SU-DHL-6 (cell line): ENCODE measurements around the gene PTK6.

Experiments
- H2AFZ ChIP-seq: fragments of 200-600 bp; sonication (generic); 2 replicates; pipeline ENCODE4 v1.6.1; 2014; ENCODE audit warnings: low read depth, mild to moderate bottlenecking, moderate library complexity, mixed read lengths, antibody characterized with exemption, low read length; ENCODE audit not compliant: severe bottlenecking
- H3F3A ChIP-seq: fragments of 200-600 bp; shearing (Covaris generic); 2 replicates; pipeline ENCODE4 v1.6.0; 2016; ENCODE audit warnings: antibody characterized with exemption, mild to moderate bottlenecking; ENCODE audit not compliant: insufficient read depth
- H3K27ac ChIP-seq: fragments of 200-600 bp; sonication (generic); 2 replicates; pipeline ENCODE4 v1.5.1; 2016; ENCODE audit warnings: low read depth, mild to moderate bottlenecking, low read length, moderate library complexity, mixed read lengths
- H3K27me3 ChIP-seq: fragments of 200-600 bp; sonication (generic), shearing (Covaris generic); 2 replicates; pipeline ENCODE4 v1.6.0; 2014; ENCODE audit warnings: mild to moderate bottlenecking, low read length
- H3K36me3 ChIP-seq: fragments of 200-600 bp; sonication (generic); 2 replicates; pipeline ENCODE4 v1.6.1; 2014; ENCODE audit warnings: mild to moderate bottlenecking, low read length, mixed read lengths
- H3K4me2 ChIP-seq: fragments of 300-600, 200-600 bp; shearing (Covaris generic), sonication (generic); 2 replicates; pipeline ENCODE4 v1.6.0; 2014; ENCODE audit warnings: low read length, low read depth, mild to moderate bottlenecking; ENCODE audit not compliant: poor library complexity, severe bottlenecking
- H3K4me3 ChIP-seq: fragments of 200-600 bp; sonication (generic); 2 replicates; pipeline ENCODE4 v1.5.1; 2014; ENCODE audit warnings: antibody characterized with exemption, low read length, mild to moderate bottlenecking, mixed read lengths; ENCODE audit not compliant: insufficient read depth, poor library complexity, severe bottlenecking
- H3K79me2 ChIP-seq: fragments of 200-600 bp; sonication (generic); 2 replicates; pipeline ENCODE4 v1.6.1; 2014; ENCODE audit warnings: mild to moderate bottlenecking, low read length, moderate library complexity; ENCODE audit not compliant: insufficient read depth
- H3K9ac ChIP-seq: fragments of 200-600 bp; sonication (generic); 2 replicates; pipeline ENCODE4 v1.7.0; 2014; ENCODE audit warnings: mild to moderate bottlenecking, low read length
- H3K9me2 ChIP-seq: fragments of 200-600 bp; sonication (generic); replicated peaks from 2 replicates; pipeline ENCODE4 v1.6.1; 2014; ENCODE audit warnings: low read length; ENCODE audit not compliant: insufficient read depth
- H3K9me3 ChIP-seq: fragments of 200-600 bp; sonication (generic); 2 replicates; pipeline ENCODE4 v1.6.1; 2014; ENCODE audit warnings: low read length, mixed read lengths; ENCODE audit not compliant: insufficient read depth
- H4K20me1 ChIP-seq: fragments of 200-600 bp; sonication (generic); 2 replicates; pipeline ENCODE4 v1.6.1; 2014; ENCODE audit warnings: low read depth, mild to moderate bottlenecking, antibody characterized with exemption, low read length, moderate library complexity, mixed read lengths
- EZH2phosphoT487 ChIP-seq: fragments of 200-600 bp; sonication (generic), shearing (Covaris generic); conservative IDR thresholded peaks from 2 replicates; pipeline ENCODE4 v1.6.1; 2018; ENCODE audit warnings: mild to moderate bottlenecking, antibody characterized with exemption, low read length, moderate library complexity, mixed read lengths
- TF ChIP-seq, protein P1 (sequence below): fragments of 200-600 bp; sonication (generic); IDR thresholded peaks from one replicate; pipeline ENCODE4 v1.5.1; 2017; ENCODE audit warnings: antibody characterized with exemption, mild to moderate bottlenecking, low read length, moderate library complexity; ENCODE audit not compliant: insufficient read depth, poor library complexity, severe bottlenecking

PTK6 gene

DNA sequence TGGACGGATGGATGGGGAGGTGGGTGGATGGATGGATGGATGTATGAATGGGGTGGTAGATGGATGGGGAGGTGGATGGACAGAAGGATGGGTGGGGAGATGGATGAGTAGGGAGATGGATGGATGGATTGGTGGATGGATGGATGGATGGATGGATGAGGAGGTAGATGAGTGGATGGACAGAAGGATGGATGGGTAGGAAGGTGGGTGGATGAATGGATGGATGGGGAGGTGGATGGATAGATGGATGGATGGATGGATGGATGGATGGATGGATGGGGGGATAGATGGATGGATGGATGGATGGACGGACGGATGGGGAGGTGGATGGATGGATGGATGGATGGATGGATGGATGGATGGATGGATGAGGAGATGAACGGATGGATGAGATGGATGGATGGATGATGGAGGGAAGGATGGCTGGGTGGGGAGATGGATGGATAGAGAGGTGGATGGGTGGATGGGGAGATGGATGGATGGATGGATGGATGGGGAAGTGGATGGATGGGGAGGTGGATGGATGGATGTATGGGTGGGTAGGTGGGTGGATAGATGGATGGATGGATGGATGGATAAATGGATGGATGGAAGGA is 45.4 kb downstream of the PTK6 start:
- H3K27me3 ChIP-seq: no peaks in the 10 kb centered on the region
- H4K20me1 ChIP-seq: no peaks in the 10 kb centered on the region
- no peak overlapping the region for H3K9ac ChIP-seq
- no peaks in the 10 kb centered on the region for H3K9me2 ChIP-seq
- H3K4me2 ChIP-seq: no peak overlapping the region
- no peaks in the 10 kb centered on the region for H3K36me3 ChIP-seq
- no peak overlapping the region for H3K27ac ChIP-seq
- H2AFZ ChIP-seq: no peak overlapping the region
- no peaks in the 10 kb centered on the region for H3K9me3 ChIP-seq
- no peak overlapping the region for H3K4me3 ChIP-seq
- H3F3A ChIP-seq: no peaks in the 10 kb centered on the region
- TF ChIP-seq, protein P1, sequence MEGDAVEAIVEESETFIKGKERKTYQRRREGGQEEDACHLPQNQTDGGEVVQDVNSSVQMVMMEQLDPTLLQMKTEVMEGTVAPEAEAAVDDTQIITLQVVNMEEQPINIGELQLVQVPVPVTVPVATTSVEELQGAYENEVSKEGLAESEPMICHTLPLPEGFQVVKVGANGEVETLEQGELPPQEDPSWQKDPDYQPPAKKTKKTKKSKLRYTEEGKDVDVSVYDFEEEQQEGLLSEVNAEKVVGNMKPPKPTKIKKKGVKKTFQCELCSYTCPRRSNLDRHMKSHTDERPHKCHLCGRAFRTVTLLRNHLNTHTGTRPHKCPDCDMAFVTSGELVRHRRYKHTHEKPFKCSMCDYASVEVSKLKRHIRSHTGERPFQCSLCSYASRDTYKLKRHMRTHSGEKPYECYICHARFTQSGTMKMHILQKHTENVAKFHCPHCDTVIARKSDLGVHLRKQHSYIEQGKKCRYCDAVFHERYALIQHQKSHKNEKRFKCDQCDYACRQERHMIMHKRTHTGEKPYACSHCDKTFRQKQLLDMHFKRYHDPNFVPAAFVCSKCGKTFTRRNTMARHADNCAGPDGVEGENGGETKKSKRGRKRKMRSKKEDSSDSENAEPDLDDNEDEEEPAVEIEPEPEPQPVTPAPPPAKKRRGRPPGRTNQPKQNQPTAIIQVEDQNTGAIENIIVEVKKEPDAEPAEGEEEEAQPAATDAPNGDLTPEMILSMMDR: no peak
- no peak for TF ChIP-seq EZH2phosphoT487
- H3K79me2 ChIP-seq: no peaks in the 10 kb centered on the region

- H3K27me3 ChIP-seq: no peaks in the 10 kb centered on the region
- TF ChIP-seq EZH2phosphoT487: no peak
- TF ChIP-seq, protein P1: no peak
These were observed 46.1 kb downstream of the PTK6 start for GRCh38 chr20:63491078-63491477.

DNA sequence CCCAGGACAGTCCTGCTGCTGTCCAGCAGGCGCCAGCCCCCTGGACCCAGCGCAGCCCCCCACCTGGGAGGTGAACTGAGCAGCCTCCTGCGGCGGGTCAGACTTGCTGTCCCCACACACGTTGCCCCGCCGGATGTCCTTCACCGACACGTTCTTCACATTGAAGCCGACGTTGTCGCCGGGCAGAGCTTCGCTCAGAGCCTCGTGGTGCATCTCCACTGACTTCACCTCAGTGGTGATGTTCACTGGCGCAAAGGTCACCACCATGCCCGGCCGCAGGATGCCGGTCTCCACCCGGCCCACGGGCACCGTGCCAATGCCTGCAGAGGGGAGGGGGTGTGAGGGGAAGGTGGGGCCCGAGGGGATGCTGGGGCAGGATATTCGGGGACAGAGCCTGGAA is 46.8 kb downstream of the PTK6 start:
- Histone ChIP-seq H3K4me3 (no peak overlapping the region), H2AFZ (no peak overlapping the region), H3K27me3 (no peaks in the 10 kb centered on the region), H3K36me3 (no peaks in the 10 kb centered on the region), H3K4me2 (no peak overlapping the region), H3K9me3 (no peaks in the 10 kb centered on the region), H4K20me1 (no peaks in the 10 kb centered on the region), H3K9ac (no peak overlapping the region), H3K79me2 (no peaks in the 10 kb centered on the region), H3K27ac (no peak overlapping the region), H3K9me2 (no peaks in the 10 kb centered on the region), H3F3A (no peaks in the 10 kb centered on the region)
- TF ChIP-seq EZH2phosphoT487: no peak
- TF ChIP-seq, protein P1: no peak

More at GRCh38 chr20:63491078-63491477, 46.1 kb downstream of the PTK6 start:
- Histone ChIP-seq H3K9me2 (no peaks in the 10 kb centered on the region), H2AFZ (no peak overlapping the region), H3K79me2 (no peaks in the 10 kb centered on the region), H4K20me1 (no peaks in the 10 kb centered on the region), H3K27ac (no peak overlapping the region), H3K9ac (no peak overlapping the region), H3K4me2 (no peak overlapping the region), H3K36me3 (no peaks in the 10 kb centered on the region), H3K9me3 (no peaks in the 10 kb centered on the region), H3F3A (no peaks in the 10 kb centered on the region), H3K4me3 (no peak overlapping the region)
